GM12875 (cell line): ENCODE results near the gene MAGEB17.

Experiments used
- H3K4me3 ChIP-seq: one replicate; pipeline ENCODE4 v1.5.1; 2011; ENCODE audit warnings: low read depth, low read length, control low read depth
- CTCF ChIP-seq: IDR thresholded peaks from 2 replicates; pipeline ENCODE4 v1.5.1; 2011; ENCODE audit warnings: low read depth, mild to moderate bottlenecking, control low read depth, inconsistent platforms, low read length, moderate library complexity, borderline replicate concordance; ENCODE audit not compliant: insufficient read depth

MAGEB17 gene

GRCh38 chrX:16130707-16131106 is 36.6 kb upstream of the MAGEB17 start:
- no peak for TF ChIP-seq CTCF
- no peak overlapping the region for H3K4me3 ChIP-seq

GRCh38 chrX:16134936-16135335 is 32.3 kb upstream of the MAGEB17 start:
- no peak for TF ChIP-seq CTCF
- no peak overlapping the region for H3K4me3 ChIP-seq

- no peak overlapping the region for H3K4me3 ChIP-seq
- no peak for TF ChIP-seq CTCF
Measured at GRCh38 chrX:16136080-16136479, 31.2 kb upstream of the MAGEB17 start.

GRCh38 chrX:16137416-16138107 is 29.7 kb upstream of the MAGEB17 start:
- H3K4me3 ChIP-seq = no peak overlapping the region
- no peak for TF ChIP-seq CTCF

- H3K4me3 ChIP-seq = no peak overlapping the region
- peak; percentile 47; the same call in 1 of the 2 replicates for TF ChIP-seq CTCF
Measured at GRCh38 chrX:16138108-16138427, 29.2 kb upstream of the MAGEB17 start.

GRCh38 chrX:16140448-16140847 is 26.8 kb upstream of the MAGEB17 start:
- H3K4me3 ChIP-seq = no peak overlapping the region

More at GRCh38 chrX:16140448-16140847, 26.8 kb upstream of the MAGEB17 start:
- TF ChIP-seq CTCF = no peak
